Activated effector memory CD4-positive, alpha-beta T cell treated with anti-CD3 and anti-CD28 coated beads, Interleukin-2, amount 50 U/mL, for 16 hours (primary cell): ENCODE data around the gene PDXDC1.
"Not testable (repeated sequence)": the region's sequence is repeated elsewhere in the genome, so short reads cannot be mapped to it uniquely, and the experiment has no call there.

ENCODE experiments used
- DNase-seq: peaks from one replicate; pipeline ENCODE4 v3.0.0-alpha.2; 2020

Gene PDXDC1

DNA sequence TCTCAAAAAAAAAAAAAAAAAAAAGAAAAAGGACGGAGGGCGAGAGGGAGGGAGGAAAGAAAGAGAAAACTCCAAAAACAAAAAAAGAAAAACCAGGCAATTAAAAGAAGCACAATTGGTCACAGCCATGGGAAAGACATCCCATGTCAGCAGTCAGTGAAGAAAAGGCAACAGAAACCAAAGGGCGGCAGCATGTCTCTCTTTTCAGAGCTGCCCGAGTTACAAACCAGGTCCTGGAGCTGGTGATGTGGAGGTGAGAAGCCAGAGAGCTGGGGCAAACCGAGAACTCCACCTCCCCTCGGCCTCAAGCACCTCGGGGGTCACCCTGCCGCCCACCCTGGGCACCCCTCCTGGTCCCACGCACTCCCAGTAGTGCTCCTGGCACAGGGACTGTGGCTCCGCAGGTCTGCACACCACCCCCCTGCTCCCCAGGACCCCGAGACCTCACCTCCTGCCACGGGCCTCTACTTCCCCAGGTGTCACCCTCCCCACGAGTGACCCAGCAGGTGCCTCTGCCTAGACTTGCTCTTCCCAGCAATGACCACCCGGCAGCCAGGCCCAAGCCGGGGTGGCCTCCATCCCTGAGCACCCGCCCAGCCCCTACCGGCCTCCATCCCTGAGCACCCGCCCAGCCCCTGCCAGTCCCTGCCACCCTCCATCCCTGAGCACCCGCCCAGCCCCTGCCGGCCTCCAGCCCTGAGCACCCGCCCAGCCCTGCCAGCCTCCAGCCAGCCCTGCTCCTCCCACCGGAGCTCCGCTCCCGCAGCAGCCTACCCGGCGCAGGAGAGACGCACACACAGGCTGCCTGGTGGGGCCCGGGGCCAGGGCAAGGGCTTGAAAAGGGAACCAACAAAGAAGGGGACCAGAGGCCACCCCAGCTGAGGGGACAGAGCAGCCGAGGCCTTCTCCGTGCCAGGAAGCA, 165.9 kb downstream of the PDXDC1 start:
- peak; percentile 59 for DNase-seq

DNA sequence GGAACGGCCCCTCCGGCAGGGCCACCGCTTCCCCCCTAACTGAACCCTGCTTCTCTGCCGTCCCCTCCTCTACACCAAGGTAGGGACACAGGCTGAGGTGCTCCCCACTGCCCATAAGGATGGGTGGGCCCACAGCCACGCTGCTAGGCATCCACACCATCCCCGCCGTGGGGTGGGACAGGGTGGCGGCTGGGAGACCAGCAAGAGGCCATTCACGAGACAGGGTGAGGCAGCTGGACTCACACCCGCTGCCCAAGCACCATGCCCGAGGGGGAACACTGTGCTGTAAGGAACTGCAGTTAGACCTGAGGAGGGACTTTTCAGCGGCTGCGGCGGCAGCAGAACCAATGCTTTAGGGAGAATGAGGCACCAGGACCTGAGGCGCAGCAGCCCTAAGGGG, 166.8 kb downstream of the PDXDC1 start:
- peak; percentile 57 for DNase-seq

DNA sequence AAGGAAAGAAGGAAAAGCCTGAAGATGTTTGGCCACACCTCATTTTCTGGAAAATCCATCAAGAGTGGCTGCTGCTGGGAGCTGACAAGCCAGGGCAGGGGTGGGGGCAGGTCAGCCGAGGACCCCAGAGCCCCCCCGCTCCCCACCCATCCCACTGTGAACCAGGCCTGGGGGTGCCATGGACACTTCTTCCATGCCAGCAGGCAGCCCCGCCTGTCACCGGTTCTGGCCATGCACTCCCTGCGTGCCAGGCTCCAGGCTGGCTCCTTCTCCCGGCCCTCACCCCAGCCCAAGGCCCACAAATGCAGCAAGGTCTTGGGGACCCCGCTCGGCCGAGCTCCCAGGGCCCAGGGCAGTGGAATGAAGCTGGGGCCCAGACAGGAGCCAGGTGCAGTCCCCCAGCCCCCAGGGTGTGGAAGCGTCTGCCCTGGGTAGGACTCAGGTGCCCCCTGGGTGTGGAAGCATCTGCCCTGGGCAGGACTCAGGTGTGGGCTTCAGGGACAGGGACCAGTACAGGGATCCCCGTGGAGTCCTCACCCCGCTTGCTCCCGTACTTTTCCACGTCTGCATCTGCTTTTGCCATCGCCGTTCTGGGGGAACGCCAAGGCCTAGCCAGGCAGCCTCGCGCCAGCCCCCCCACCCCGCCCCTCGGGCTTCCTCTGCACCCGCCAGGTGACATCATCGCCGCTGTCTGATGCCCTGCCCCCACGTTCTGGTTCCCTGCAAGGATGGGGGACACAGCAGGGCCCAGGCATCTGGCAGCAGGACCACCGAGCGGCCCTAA, 167.5 kb downstream of the PDXDC1 start:
- peak; percentile 48 for DNase-seq

DNA sequence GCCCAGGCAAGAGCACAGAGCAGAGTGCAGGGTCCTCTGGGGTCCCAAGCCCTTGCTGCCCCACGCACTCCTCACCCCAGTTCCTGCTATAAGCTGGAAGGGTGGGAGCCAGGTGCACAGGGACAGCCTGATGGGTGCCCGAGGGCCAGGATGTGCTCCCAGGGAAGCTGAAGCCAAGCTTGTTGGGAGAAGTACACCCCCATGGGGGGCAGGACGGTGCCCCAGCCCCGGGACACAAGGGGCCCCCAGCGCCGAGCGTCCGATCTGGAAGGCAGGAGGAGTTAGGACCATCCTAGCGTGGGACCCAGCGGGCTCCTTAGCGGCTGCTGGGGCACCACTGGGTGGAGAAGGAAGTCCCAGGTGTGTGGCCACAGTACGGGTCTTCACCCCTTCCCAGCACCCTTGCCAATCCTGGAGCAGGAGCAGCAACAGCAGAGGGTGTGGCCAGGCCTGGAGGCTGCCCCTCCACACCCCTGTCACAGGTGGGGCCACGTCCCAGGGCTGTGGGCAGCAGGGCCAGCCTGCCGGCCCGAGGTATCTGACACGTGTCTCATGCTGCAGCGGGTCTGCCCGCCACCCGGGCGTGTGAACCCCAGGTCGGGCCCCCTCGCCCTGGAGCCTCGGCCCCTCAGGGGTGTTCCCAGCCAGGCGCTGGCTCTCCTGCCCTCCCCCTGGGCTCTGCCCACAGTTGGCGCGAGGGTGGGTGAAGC, 168.2 kb downstream of the PDXDC1 start:
- peak; percentile 38 for DNase-seq

DNA sequence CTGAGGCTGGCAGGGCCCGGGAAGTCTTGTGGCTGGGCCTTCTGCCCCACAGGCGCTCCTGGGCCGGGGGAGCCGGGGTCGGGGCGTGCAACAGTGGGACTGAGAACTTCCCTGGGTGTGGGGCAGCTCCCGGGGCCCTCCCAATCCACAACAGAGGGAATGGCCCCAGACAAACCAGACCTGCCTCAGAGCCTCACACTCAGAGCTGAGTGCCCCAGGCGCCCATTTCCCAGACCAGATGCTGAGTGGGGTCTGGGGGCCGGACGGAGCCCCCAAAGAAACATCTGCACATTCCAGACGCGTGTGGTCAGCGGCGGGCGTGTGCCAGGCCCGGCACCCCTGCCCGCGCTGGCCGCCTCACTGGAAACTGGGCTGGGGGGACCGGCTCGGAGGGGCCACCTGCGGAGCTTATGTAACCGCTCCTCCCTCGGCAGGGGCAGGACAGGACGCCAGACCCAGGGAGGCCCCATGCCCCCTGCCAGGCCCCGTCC, 168.8 kb downstream of the PDXDC1 start:
- DNase-seq: peak; percentile 43

DNA sequence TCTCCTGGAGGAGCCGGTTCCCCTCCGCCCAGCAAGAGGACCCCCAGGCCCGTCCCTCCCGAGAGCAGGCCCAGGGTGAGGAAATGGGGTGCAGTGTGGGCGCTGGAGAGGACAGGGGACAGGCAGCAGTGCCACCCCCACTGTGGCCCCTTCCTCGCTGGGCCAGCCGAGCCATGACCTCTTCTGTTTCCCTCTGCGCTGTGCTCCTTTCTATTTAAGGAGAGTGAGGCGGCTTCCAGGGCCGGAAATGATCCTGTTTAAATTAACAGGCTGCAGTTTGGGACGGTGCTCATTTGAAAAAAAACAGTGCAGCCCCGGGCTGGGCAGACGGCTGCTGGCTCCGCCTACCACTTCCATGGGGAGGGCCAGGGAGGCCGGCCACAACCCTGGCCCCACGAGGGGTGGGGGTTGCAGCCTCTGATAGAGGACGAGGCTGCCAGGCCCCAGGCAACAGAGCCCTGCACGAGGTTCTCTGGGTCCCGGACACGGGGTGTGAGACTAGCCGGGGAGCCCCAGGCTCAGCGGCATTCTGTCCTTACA, 169.3 kb downstream of the PDXDC1 start:
- DNase-seq: not testable (repeated sequence)

DNA sequence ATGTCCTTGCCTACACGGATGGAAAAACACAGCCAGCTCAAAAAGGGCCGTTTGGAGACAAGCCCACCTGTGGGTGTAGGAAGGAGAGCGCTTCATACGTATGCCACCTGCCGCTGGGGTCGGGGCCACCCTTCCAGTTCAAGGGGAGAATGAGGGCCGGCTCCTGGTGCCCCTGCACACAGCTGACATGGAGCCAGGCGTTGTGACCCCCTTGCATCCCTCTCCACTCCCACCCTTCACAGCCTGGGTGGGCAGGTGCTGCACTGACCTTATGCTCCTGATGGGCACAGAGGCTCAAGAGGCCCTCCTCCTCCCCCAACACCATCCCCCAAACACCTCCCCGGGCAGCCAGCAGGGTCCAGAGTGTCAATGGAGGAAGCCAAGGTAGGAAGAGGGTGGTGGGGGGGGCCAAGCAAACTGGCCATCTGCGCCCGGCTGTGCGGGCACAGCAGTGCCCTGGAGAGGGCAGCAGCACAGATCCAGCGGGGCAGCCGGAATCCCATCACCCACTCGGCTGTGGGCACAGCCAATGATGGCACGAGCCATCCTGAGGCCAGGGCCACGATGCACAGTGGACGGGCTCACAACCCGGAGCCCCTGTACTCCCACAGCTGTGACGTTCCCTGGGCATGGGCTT, 170.1 kb downstream of the PDXDC1 start:
- peak; percentile 59 for DNase-seq

DNA sequence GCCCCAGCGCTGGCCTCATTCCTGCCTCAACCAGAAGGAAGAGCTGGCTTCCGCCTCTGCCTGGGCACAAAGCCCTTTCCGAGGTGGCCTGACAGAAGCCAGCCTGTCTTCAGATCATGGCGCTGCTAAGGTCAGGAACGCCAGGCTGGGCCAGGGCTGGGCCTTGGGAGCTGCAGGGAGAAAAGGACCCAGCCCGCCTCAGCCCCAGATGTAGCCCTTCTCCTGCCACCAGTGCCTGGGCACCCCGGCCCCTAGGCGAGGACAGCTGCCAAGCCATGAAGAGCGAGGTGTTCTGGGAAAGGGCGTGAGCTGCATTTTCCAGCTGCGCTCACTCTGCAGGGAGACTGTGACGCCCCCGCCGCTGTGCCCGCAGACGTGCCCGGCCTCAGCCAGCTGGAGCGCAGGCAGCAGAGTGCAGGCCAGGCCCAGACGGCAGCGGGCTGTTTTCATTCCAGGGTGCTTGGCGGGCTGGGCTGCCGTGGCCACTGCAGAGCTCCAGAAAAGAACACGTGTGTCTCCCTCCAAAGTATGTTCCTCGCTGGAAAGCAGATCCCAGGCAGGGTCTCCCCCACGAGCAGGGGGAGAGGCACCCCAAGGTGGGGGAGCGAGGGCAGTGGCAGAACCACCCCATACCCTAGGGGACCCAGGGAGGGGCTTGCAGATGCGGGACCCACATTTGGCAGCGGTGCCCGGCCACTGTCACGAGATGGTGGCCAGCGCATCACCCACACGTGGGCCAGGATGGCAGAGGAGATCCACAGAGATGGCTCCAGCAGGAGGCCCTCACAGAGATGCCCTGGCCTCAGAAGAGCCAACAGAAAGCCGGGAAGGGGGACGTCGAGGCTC, 170.8 kb downstream of the PDXDC1 start:
- DNase-seq: not testable (repeated sequence)

DNA sequence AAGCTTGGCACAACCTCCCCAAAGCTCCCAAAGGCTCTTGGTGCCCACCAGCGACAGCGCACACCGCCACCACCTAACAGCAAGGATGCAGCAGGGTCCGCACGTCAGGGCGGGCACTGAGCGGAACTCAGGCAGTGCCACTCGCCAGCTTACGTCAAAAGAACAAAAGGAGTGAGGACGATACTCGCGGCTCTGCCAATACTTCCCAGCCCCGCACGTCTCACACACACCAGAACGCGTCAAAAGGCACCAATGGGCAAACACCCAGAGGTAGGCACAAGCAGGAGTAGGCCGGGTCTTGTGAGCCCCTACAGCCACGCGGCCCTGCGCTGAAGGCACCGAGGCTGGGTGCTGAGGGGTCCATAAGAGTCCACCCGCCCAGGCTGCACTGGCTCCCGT, 171.4 kb downstream of the PDXDC1 start:
- not testable (repeated sequence) for DNase-seq

DNA sequence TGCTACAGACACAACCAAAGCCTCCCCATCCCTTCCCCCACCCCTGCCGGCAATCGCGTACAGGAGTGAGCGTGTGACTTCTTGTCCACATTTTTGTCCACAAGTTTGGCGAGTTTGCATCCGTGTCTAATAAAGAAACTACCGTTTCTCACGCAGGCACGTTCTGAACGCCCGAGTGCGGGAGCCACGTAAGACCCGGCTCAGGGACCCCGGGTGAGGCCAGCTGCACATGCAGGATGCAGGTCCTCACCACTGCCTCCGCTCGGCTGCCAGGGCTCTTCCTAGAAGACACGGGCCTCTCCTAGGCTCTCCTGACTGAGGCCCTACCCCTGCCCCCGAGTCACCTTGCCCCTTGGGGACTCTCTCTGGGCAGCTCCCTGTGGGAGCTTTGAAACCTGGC, 174.0 kb downstream of the PDXDC1 start:
- not testable (repeated sequence) for DNase-seq

DNA sequence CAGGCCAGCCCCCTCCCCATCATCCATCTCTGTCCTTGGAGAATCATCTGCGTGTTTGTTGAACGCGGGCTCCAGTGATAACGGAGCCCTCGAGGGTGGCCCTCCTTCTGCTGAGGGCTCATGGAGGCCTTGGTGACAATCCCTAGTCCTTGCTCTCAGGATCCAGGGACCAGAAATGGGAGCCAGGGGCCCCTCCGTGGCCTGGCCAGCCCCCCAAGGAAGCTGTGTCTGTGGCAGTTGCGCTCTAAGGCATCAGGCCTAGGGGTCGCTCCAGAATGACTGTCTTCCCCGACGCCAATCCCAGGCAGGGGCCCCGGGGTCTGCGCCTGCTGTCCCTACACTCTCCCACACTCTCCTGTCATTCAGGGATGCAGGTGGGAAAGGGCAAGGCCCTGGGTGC, 174.4 kb downstream of the PDXDC1 start:
- not testable (repeated sequence) for DNase-seq

DNA sequence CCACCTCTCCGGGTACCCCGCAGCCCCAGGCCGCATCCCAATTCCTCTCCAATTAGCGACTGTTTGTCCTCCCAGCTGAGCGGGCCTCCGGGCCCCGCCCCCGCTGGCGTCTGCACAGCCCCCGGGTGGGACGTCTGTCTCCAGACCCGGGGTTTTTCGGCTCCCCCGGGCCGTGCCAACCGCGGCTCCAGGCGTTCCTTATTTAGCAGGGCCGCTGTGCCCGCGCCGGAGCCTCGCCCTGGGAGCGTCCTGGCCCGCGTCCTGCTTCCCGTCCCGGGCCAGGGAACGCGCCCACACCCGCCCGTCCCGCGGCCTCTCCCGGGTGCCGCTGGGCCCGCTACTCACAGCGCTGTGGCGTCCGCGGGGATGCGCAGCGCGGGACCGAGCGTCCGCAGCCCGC, 179.2 kb downstream of the PDXDC1 start:
- peak; percentile 70 for DNase-seq

DNA sequence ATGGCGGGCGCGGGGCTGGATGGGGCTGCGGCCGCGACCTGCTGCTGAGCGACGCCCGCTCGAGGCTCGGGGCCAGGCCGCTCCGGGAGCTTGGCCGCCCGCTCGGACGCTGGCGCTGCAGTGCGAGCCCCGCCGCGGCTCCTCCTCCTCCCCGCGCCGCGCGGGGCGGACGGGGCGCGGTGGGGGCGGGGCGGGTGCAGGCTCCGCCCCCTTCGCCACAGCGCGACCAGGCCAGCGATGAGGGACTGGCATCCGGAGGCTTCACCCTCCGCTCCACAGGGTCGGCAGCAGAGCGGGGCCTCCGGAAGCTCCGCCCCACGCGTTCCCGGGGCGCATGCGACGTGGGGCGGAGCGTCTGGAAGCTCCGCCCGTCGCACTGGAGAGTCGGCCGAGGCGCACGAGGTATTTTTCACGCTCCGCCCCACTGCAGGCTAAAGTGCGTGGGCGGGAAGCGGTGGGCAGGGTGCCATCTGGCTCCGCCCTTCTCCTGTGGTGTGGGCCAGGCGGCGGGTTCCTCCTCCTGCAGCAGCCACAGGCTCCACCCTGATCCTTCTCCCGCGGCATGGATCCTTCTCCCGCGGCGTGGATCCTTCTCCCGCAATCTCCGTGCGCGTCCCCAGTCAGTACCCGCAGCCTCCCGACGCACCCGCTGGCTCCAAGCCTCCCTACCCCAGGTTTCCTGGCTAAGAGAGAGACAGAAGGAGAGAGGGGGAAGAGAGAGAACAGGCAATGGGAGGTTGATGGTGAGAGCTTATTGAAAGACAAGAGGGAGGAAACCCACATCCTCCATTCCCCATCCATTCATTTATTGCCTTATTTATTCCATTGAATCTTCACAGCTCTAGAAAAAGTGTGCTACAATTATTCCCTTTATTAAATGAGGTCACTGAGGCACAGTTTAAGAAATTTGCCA, 180.1 kb downstream of the PDXDC1 start:
- peak; percentile 94 for DNase-seq

DNA sequence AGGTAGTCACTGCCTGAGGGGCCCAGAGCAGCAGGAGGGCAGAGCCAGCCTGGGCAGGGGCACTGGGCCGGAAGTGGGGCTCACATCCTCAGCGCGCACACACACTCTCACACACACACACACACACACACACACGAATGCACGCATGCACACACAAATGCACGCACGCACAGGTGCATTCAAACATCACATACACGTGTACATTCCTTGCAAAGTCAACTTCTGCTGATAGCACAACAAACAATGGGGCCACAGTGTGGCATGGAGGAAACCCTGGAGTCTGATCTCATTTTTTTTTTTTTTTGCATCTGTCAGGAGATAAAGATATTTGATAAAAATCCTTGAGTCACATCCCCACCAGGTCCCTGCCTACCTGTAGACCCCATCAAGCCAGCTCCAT, 182.8 kb downstream of the PDXDC1 start:
- DNase-seq: not testable (repeated sequence)

DNA sequence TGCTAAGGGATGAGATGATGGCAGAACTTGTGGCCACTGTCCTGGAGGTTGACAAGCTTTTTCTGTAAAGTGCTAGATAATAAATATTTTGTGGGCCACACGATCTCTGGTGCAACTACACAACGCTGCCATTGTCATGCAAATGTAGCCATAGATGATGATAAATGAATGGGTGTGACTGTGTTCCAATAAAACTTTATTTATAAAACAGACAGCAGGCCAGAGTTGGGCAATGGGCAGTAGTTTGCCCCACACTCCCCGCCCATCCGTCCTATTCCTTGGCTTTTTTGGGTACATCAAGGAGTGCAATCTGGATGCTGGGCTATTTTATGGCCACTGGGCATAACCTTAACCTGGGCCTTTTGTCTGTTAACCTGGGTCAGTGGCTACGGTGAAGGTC, 184.8 kb downstream of the PDXDC1 start:
- DNase-seq: not testable (repeated sequence)

DNA sequence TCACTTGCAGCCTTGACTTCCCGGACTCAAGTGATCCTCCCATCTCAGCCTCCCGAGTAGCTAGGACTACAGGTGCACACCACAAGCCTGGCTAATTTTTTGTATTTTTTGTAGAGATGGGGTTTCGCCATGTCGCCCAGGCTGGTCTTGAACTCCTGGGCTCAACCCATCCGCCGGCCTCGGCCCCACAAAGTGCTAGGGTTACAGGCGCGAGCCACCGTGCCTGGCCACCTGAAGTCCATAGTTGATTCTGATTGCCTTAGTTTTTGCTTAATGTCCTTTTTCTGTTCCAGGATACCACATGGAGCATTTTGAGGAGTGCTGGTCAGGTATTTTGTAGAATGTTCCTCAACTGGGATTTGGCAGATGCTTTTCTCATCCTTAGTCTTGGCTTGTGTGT, 185.7 kb downstream of the PDXDC1 start:
- not testable (repeated sequence) for DNase-seq

DNA sequence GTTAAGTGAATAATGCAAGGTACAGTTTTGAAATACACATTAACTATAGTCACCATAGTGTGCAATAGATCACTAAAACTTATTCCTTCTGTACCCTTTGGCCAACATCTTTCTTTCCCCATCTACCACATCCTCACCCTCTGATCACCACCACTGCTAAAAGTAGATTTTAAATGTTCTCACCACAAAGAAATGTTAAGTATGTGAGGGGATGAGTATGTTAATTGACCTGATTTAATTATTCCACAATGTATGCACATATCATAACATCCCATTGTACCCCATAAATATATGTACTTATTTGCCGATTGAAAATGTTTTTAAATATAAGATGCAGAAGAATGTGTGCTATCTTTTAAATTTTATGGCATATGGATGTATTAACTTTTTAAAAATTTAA, 188.2 kb downstream of the PDXDC1 start:
- DNase-seq: not testable (repeated sequence)

DNA sequence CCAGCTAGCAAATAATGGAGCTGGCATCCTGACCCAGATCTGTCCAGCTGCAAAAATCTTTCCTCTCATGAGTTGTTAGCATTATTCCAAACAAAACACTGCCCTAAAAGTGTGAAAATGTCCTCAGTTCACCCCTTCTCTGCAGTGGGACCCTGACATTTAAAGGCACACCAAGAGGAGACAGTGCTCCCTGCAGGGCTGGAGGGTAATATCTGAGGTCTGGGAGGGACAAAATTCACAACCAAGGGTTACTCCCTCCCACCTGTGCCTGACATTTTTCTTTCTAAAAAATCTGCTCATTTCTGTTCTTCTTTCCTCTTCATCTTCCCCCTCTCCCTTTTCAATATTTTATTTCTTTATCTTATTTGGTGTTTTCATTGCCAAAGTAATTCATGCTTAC, 191.4 kb downstream of the PDXDC1 start:
- not testable (repeated sequence) for DNase-seq

DNA sequence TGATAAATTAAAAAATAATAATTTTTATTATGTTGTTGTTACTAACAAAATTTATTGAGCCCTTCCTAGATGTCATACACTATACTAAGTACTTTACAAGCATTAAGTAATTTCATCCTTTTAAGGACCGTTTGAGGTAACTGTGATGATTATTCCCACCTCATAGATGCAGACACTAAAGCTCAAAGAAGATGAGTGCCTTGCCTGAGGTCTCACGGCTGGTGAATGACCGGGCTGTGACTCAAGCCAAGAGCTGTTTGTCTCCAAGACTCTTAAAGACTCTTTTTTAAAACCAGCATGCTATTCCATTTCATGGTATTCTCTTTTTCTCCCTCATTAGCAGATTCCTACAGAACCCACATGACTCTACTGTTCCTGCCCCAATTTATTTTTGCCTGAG, 193.5 kb downstream of the PDXDC1 start:
- not testable (repeated sequence) for DNase-seq
